Hepatocyte (in vitro differentiated cells): ENCODE measurements around the gene KLK10.

Source experiments
- CTCF ChIP-seq: fragments of 200-600 bp; sonication (generic); IDR thresholded peaks from 2 replicates; pipeline ENCODE4 v1.5.1; 2016; ENCODE audit warnings: antibody characterized with exemption, mild to moderate bottlenecking; ENCODE audit not compliant: poor library complexity
- EZH2phosphoT487 ChIP-seq: fragments of 200-600 bp; sonication (generic); IDR thresholded peaks from one replicate; pipeline ENCODE4 v1.6.1; 2018; ENCODE audit warnings: antibody characterized with exemption, mild to moderate bottlenecking, low read depth, moderate library complexity; ENCODE audit not compliant: unreplicated experiment, severe bottlenecking

GRCh38 chr19:50972795-50973376 is 46.6 kb downstream of the KLK10 start:
- no peak for TF ChIP-seq CTCF
- TF ChIP-seq EZH2phosphoT487: no peak
